BJ (cell line): ENCODE results near the gene SNRNP200. TPM values are rescaled to one million over a fixed set of nuclear protein-coding genes. Genes with fewer than 3 reads are reported as not detected.

ENCODE experiments used
- CTCF ChIA-PET: fragments of 350-600 bp; formaldehyde crosslinking; extraction: SDS; loops from one replicate; lab custom pipeline; 2021; ENCODE audit warnings: antibody characterized with exemption, inconsistent platforms; lab: Yijun Ruan, JAX
- POLR2A ChIA-PET: fragments of 300-600 bp; sonication (Branson Sonifier 250); formaldehyde crosslinking; extraction: SDS; loops from one replicate; lab custom pipeline; 2021; ENCODE audit warnings: antibody characterized with exemption; lab: Charles Lee
- DNase-seq: peaks from one replicate; pipeline ENCODE4 v3.0.0-alpha.2; 2011; ENCODE audit warnings: low read depth
- H3K27me3 ChIP-seq: 2 replicates; pipeline ENCODE4 v1.6.0; 2011; ENCODE audit warnings: low read length; ENCODE audit not compliant: control insufficient read depth, insufficient read depth
- H3K36me3 ChIP-seq: 2 replicates; pipeline ENCODE4 v1.5.1; 2011; ENCODE audit warnings: low read length; ENCODE audit not compliant: control insufficient read depth, insufficient read depth
- H3K4me3 ChIP-seq: 2 replicates; pipeline ENCODE4 v1.5.1; 2011; ENCODE audit warnings: low read depth, mild to moderate bottlenecking, control low read depth, low read length
- polyA plus RNA-seq: library from polyadenylated mRNA; depleted of rRNA; stranded (reverse); fragments of >200 nt; gene quantifications from 2 replicates; pipeline ENCODE4 v1.2.3, GENCODE V29; 2011
- TF ChIP-seq, protein P1 (sequence below): IDR thresholded peaks from 2 replicates; pipeline ENCODE4 v1.5.1; 2011; ENCODE audit warnings: low read depth, mild to moderate bottlenecking, control low read depth, inconsistent platforms, low read length, moderate library complexity; ENCODE audit not compliant: insufficient read depth

SNRNP200 gene
- polyA plus RNA-seq, 1 experiment, result 111 TPM

DNA sequence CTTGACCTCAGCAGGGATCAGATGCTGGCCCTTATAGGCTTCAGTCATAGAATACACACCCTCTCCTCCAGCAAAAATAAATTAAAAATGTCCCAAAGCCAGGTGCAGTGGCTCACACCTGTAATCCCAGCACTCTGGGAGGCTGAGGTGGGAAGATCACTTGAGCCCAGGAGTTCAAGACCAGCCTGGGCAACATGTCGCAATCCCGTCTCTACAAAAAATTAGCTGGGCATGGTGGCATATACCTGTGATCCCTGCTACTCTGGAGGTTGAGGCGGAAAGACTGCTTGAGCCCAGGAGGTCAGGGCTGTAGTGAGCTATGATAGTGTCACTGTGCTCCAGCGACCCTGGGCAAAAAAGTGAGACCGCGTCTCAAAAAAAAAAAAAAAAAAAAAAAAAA lies 24.5 kb upstream of the SNRNP200 start:
- no peaks in the 10 kb centered on the region for H3K36me3 ChIP-seq
- TF ChIP-seq, protein P1, sequence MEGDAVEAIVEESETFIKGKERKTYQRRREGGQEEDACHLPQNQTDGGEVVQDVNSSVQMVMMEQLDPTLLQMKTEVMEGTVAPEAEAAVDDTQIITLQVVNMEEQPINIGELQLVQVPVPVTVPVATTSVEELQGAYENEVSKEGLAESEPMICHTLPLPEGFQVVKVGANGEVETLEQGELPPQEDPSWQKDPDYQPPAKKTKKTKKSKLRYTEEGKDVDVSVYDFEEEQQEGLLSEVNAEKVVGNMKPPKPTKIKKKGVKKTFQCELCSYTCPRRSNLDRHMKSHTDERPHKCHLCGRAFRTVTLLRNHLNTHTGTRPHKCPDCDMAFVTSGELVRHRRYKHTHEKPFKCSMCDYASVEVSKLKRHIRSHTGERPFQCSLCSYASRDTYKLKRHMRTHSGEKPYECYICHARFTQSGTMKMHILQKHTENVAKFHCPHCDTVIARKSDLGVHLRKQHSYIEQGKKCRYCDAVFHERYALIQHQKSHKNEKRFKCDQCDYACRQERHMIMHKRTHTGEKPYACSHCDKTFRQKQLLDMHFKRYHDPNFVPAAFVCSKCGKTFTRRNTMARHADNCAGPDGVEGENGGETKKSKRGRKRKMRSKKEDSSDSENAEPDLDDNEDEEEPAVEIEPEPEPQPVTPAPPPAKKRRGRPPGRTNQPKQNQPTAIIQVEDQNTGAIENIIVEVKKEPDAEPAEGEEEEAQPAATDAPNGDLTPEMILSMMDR, result no peak
- H3K4me3 ChIP-seq, result no peak overlapping the region
- H3K27me3 ChIP-seq, result no peaks in the 10 kb centered on the region
- ChIA-PET CTCF (no interaction called here), POLR2A (interaction anchor here (0.6 kb wide), 1 partner anchor 571 kb away, joined by 12 read pairs; no protein-coding TSS in a partner anchor)
- DNase-seq, result no peak

DNA sequence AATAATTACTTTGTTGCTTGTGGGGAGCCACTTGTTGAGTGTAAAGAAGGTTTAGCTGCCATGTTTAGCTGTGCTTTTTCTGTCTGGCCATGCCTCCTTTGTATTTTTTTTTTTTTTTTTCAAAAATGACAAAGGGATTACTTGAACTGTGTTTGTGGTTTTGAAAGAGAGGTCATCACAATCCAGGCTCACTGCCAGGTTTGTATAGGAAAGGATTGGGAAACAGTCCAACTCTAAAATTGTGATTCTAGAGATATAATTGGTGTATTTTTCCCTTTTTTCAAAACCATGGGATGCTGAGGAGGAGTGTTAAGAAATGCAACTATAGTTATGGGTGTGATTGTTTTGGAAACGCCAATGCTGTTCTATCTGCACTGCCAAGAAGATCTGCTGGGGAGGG lies 24.1 kb upstream of the SNRNP200 start:
- ChIA-PET POLR2A (no interaction called here), CTCF (no interaction called here)
- H3K27me3 ChIP-seq, result no peaks in the 10 kb centered on the region
- no peaks in the 10 kb centered on the region for H3K36me3 ChIP-seq
- TF ChIP-seq, protein P1, result no peak
- no peak for DNase-seq
- no peak overlapping the region for H3K4me3 ChIP-seq

DNA sequence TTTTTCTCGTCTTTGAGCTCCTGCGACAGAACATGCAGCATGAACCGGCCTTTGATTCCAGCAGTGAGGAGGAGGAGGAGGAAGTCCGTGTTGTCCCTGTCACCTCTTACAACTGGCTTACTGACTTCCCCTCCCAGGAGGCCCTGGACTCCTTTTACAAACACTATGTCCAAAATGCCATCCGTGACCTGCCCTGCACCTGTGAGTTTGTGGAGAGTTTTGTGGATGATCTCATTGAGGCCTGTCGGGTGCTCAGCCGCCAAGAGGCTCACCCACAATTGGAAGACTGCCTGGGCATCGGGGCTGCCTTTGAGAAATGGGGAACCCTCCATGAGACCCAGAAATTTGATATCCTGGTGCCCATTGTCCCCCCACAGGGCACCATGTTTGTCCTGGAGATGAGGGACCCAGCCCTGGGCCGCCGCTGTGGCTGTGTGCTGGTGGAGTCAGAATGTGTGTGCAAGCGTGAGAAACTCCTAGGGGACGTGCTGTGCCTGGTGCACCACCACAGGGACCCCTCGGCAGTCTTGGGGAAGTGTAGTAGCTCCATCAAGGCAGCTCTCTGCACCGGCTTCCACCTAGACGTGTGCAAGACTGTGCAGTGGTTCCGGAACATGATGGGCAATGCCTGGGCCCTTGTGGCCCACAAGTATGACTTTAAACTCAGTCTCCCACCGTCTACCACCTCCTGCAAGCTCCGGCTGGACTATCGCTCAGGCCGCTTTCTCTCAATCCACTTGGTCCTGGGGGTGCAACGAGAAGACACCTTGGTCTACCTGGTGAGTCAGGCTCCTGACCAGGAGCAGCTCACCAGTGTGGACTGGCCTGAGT lies 21.9 kb upstream of the SNRNP200 start:
- POLR2A ChIA-PET, result no interaction called here
- Histone ChIP-seq H3K4me3 (no peak overlapping the region), H3K36me3 (no peaks in the 10 kb centered on the region), H3K27me3 (no peaks in the 10 kb centered on the region)
- CTCF ChIA-PET, result no interaction called here
- no peak for DNase-seq
- TF ChIP-seq, protein P1, result no peak

DNA sequence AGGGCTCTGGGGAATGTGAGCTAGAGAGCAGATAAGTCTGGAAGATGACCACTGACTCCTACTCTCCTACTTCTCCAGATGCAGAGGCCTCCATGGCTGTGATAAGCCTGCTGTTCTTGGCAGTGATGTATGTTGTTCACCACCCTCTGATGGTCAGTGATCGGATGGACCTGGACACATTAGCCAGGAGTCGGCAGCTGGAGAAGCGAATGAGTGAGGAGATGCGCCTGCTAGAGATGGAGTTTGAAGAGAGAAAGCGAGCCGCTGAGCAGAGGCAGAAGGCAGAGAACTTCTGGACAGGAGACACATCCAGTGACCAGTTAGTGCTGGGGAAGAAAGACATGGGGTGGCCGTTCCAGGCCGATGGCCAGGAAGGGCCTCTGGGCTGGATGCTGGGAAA lies 21.2 kb upstream of the SNRNP200 start:
- H3K27me3 ChIP-seq, result 0 out of 2 replicates have a peak, but pooled peaks cover 2% of the 10 kb centered on the region
- TF ChIP-seq, protein P1, result no peak
- H3K4me3 ChIP-seq, result no peak overlapping the region
- H3K36me3 ChIP-seq, result no peaks in the 10 kb centered on the region
- POLR2A ChIA-PET, result no interaction called here
- no peak for DNase-seq
- CTCF ChIA-PET, result interaction anchor here (1.1 kb wide), 1 partner anchor 10 kb away, joined by 3 read pairs; no protein-coding TSS in a partner anchor

DNA sequence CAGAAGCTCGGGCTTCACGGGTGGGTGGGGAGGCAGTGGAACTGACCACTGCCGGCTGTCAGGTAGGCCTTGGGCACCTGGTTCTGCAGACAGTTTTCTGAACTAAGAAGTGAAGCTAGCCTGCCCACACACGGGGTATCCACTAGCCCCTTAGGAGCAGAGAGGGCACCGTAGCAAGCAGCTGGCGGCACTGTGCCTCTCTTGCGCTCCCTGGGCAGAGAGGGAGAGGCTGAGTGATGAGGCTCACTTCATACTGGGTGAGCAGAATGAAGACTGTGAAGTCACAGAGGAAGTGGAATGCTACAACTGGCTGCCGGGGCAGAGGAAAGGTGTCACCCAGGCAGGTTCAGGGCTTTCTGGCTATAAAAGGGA lies 20.5 kb upstream of the SNRNP200 start:
- POLR2A ChIA-PET, result no interaction called here
- CTCF ChIA-PET, result interaction anchor here (1.1 kb wide), 1 partner anchor 10 kb away, joined by 3 read pairs; no protein-coding TSS in a partner anchor
- Histone ChIP-seq H3K4me3 (no peak overlapping the region), H3K36me3 (no peaks in the 10 kb centered on the region), H3K27me3 (peaks cover 3% of the 10 kb centered on the region; the same call in 1 of the 2 replicates)
- no peak for DNase-seq
- TF ChIP-seq, protein P1, result no peak
